GM12878 (cell line): ENCODE measurements around the gene SMARCA4. TPM values are rescaled to one million over a fixed set of nuclear protein-coding genes. Genes with fewer than 3 reads are reported as not detected.

Source experiments
- ATAC-seq: fragments of 200-7000 bp; cut with Tn5 transposase; 3 replicates; pipeline ENCODE4 v1.9.1; 2020; ENCODE audit warnings: mild to moderate bottlenecking, moderate library complexity
- BruUV-seq: library from RNA; stranded (reverse); fragments of 400-500 nt; replicated peaks from 2 replicates; lab custom pipeline; 2021; lab: Mats Ljungman, UMichigan
- CTCF ChIA-PET: fragments of 300-600 bp; sonication (Branson Sonifier 250); formaldehyde crosslinking; extraction: SDS; loops from one replicate; lab custom pipeline; 2021; ENCODE audit warnings: inconsistent platforms; lab: Yijun Ruan, JAX
- POLR2A ChIA-PET: fragments of 350-600 bp; formaldehyde crosslinking; extraction: SDS; loops from one replicate; lab custom pipeline; 2021; ENCODE audit warnings: inconsistent platforms; lab: Charles Lee
- RAD21 ChIA-PET: fragments of 300-600 bp; sonication (Branson Sonifier 250); formaldehyde crosslinking; loops from one replicate; lab custom pipeline; 2023; ENCODE audit warnings: antibody characterized with exemption; ENCODE audit not compliant: unreplicated experiment; lab: Charles Lee
- SMC1A ChIA-PET: fragments of 300-600 bp; sonication (Branson Sonifier 250); formaldehyde crosslinking; loops from one replicate; lab custom pipeline; 2023; ENCODE audit not compliant: unreplicated experiment, uncharacterized antibody; lab: Charles Lee
- DNase-seq: peaks from one replicate; pipeline ENCODE4 v3.0.0-alpha.2; 2011; ENCODE audit warnings: low read depth, low spot score
- FAIRE-seq: peaks from 3 replicates; lab custom pipeline; 2011; peaks lifted over from hg19 to GRCh38; lab: Jason Lieb, UNC
- H2AFZ ChIP-seq: 2 replicates; pipeline ENCODE4 v1.6.0; 2011; ENCODE audit warnings: low read depth, low read length, control low read depth; ENCODE audit not compliant: control insufficient read depth
- H3K27ac ChIP-seq: 2 replicates; pipeline ENCODE4 v1.5.1; 2011; ENCODE audit warnings: control low read depth; ENCODE audit not compliant: control insufficient read depth, insufficient read depth
- H3K27me3 ChIP-seq, 2 experiments: replicated peaks in 1 of 2; 2 replicates each; pipeline versions ENCODE4 v1.6.0 to v1.6.1; 2011; ENCODE audit warnings: low read length in 1 of 2; ENCODE audit not compliant: control insufficient read depth in 2 of 2, insufficient read depth in 2 of 2
- H3K36me3 ChIP-seq, 2 experiments: 2 replicates each; pipeline ENCODE4 v1.5.1; 2011; ENCODE audit warnings: low read length in 1 of 2; ENCODE audit not compliant: control insufficient read depth in 2 of 2, insufficient read depth in 2 of 2
- H3K4me1 ChIP-seq: 2 replicates; pipeline ENCODE4 v1.6.1; 2011; ENCODE audit warnings: mild to moderate bottlenecking, low read length, moderate library complexity, mixed read lengths; ENCODE audit not compliant: control insufficient read depth, insufficient read depth
- H3K4me2 ChIP-seq: 2 replicates; pipeline ENCODE4 v1.6.0; 2011; ENCODE audit warnings: control low read depth; ENCODE audit not compliant: control insufficient read depth, insufficient read depth
- H3K4me3 ChIP-seq: fragments of 200-600 bp; sonication (generic); 2 replicates; pipeline ENCODE4 v1.5.1; 2016
- H3K79me2 ChIP-seq: 2 replicates; pipeline ENCODE4 v1.6.0; 2011; ENCODE audit warnings: low read length; ENCODE audit not compliant: control insufficient read depth, insufficient read depth
- H3K9ac ChIP-seq: 2 replicates; pipeline ENCODE4 v1.8.0; 2011; ENCODE audit warnings: low read length, control low read depth, mixed read lengths; ENCODE audit not compliant: control insufficient read depth, insufficient read depth
- H3K9me3 ChIP-seq: replicated peaks from 3 replicates; pipeline ENCODE4 v1.5.1; 2011; ENCODE audit warnings: mild to moderate bottlenecking, low read length; ENCODE audit not compliant: control insufficient read depth, insufficient read depth
- H4K20me1 ChIP-seq: 2 replicates; pipeline ENCODE4 v1.6.0; 2011; ENCODE audit not compliant: control insufficient read depth, insufficient read depth
- ASH2L ChIP-seq: fragments of 300-600, 200-600 bp; sonication (generic); IDR thresholded peaks from 2 replicates; pipeline ENCODE4 v1.6.1; 2017; ENCODE audit warnings: low read depth, mild to moderate bottlenecking, borderline replicate concordance
- ATF7 ChIP-seq: fragments of 450-650 bp; IDR thresholded peaks from 2 replicates; pipeline ENCODE4 v1.6.1; 2016; ENCODE audit warnings: low read depth, mild to moderate bottlenecking
- CBFB ChIP-seq: IDR thresholded peaks from 2 replicates; pipeline ENCODE4 v1.6.1; 2016; ENCODE audit warnings: antibody characterized with exemption, low read depth
- FOXK2 ChIP-seq: fragments of 450-650 bp; IDR thresholded peaks from 2 replicates; pipeline ENCODE4 v1.6.1; 2017; ENCODE audit warnings: mild to moderate bottlenecking, moderate library complexity
- HDAC2 ChIP-seq: fragments of 200-600 bp; sonication (generic); IDR thresholded peaks from 2 replicates; pipeline ENCODE4 v1.6.1; 2017
- HDGF ChIP-seq: fragments of 450-650 bp; IDR thresholded peaks from 2 replicates; pipeline ENCODE4 v1.6.1; 2016; ENCODE audit warnings: antibody characterized with exemption
- IRF5 ChIP-seq: fragments of 450-650 bp; IDR thresholded peaks from 2 replicates; pipeline ENCODE4 v1.6.1; 2017; ENCODE audit warnings: borderline replicate concordance
- MTA3 ChIP-seq: IDR thresholded peaks from 2 replicates; pipeline ENCODE4 v1.6.1; 2012; ENCODE audit warnings: low read length, inconsistent platforms, borderline replicate concordance
- NR2F1 ChIP-seq: fragments of 450-650 bp; conservative IDR thresholded peaks from 2 replicates; pipeline ENCODE4 v1.6.1; 2017; ENCODE audit warnings: mild to moderate bottlenecking
- POU2F2 ChIP-seq: IDR thresholded peaks from 3 replicates; pipeline ENCODE4 v1.6.1; 2011; ENCODE audit warnings: low read depth, mild to moderate bottlenecking, low read length, borderline replicate concordance
- SMAD1 ChIP-seq: fragments of 450-650 bp; IDR thresholded peaks from 2 replicates; pipeline ENCODE4 v1.6.1; 2018; ENCODE audit warnings: mild to moderate bottlenecking, low read depth; ENCODE audit not compliant: partially characterized antibody
- SPI1 ChIP-seq: IDR thresholded peaks from 2 replicates; pipeline ENCODE4 v1.6.1; 2011; ENCODE audit warnings: low read depth, mild to moderate bottlenecking, low read length, moderate library complexity, borderline replicate concordance; ENCODE audit not compliant: insufficient read depth
- SUPT20H ChIP-seq: IDR thresholded peaks from 2 replicates; pipeline ENCODE4 v1.6.1; 2011; ENCODE audit warnings: low read depth, mild to moderate bottlenecking, low read length, moderate library complexity, borderline replicate concordance; ENCODE audit not compliant: control insufficient read depth
- TAF1 ChIP-seq: IDR thresholded peaks from 2 replicates; pipeline ENCODE4 v1.6.1; 2011; ENCODE audit warnings: mild to moderate bottlenecking, low read depth, low read length, borderline replicate concordance
- ZBTB11 ChIP-seq: fragments of 450-650 bp; formaldehyde crosslinking; IDR thresholded peaks from 2 replicates; pipeline ENCODE4 v1.5.0; 2022; ENCODE audit warnings: mild to moderate bottlenecking, missing genetic modification characterization
- ZNF622 ChIP-seq: fragments of 450-650 bp; IDR thresholded peaks from 2 replicates; pipeline ENCODE4 v1.6.1; 2017; ENCODE audit warnings: mild to moderate bottlenecking, inconsistent platforms
- ZZZ3 ChIP-seq: IDR thresholded peaks from 2 replicates; pipeline ENCODE4 v1.6.1; 2011; ENCODE audit warnings: low read depth; ENCODE audit not compliant: control insufficient read depth, insufficient read length
- WGBS: methylation state at CpG from one replicate; pipeline ENCODE4 v1.1.6; 2016; ENCODE audit warnings: low lambda C conversion rate; ENCODE audit not compliant: insufficient replicate concordance, insufficient coverage; ENCODE audit errors: missing lambda C conversion rate; 5-methylcytosine and 5-hydroxymethylcytosine counted together
- in situ Hi-C: fragments of 300-500 bp; cut with MboI; formaldehyde crosslinking; loops from 9 replicates; pipeline ENCODE4 v1.14.3; 2018; ENCODE audit warnings: mixed read lengths
- intact Hi-C: fragments of 100-400 bp; cut with micrococcal nuclease; formaldehyde crosslinking; loops from one replicate; pipeline ENCODE4 v1.14.2; 2022; ENCODE audit not compliant: unreplicated experiment
- polyA plus RNA-seq, 11 experiments: library from polyadenylated mRNA; depleted of rRNA in 4 of 11; unstranded in 6 of 11; stranded (reverse) in 5 of 11; fragments of >200 nt; fragmentation: Nextera tagmentation in 4 of 11; fragmentation: Illumina TruSeq in 1 of 11; extraction: Ambion mirVana in 4 of 11; extraction: Trizol in 1 of 11; gene quantifications; 1 replicate in 1 of 11; 2 replicates in 10 of 11; pipeline versions ENCODE4 v1.2.1 to v1.2.3, GENCODE V29; 2011 to 2016; ENCODE audit warnings: inconsistent platforms in 2 of 11, missing spikeins in 2 of 11, low read depth in 1 of 11
- total RNA-seq, 4 experiments: library from RNA; depleted of rRNA in 3 of 4; stranded (reverse); fragments of >200 nt in 3 of 4; fragmentation: Illumina TruSeq in 1 of 4; extraction: Trizol in 1 of 4; gene quantifications; 2 replicates each; pipeline versions ENCODE4 v1.2.1 to v1.2.3, GENCODE V29; 2013 to 2021

Gene SMARCA4
- total and polyA plus RNA-seq, 10 of the 15 experiments (the other 5 are each of a cell fraction or from before 2014, with no cell fraction given) = 22.4 to 175 (median 57.4) TPM

GRCh38 chr19:11019824-11020223, 59.0 kb downstream of the SMARCA4 start:
- in situ Hi-C loops (no loop called here), intact Hi-C loops (no loop called here)
- CTCF ChIA-PET = interaction anchor here (3.4 kb wide), 1 partner anchor 78 kb away, joined by 10 read pairs; no protein-coding TSS in a partner anchor
- RAD21 ChIA-PET = interaction anchor here (0.8 to 1.3 kb wide), 2 partner anchors 9 to 78 kb away, joined by 3 to 5 read pairs; no protein-coding TSS in a partner anchor
- DNase-seq = no peak
- no TSS peak for BruUV-seq
- H3K27ac ChIP-seq = no peak overlapping the region
- no peaks in the 10 kb centered on the region for H3K27me3 ChIP-seq
- no peaks in the 10 kb centered on the region for H4K20me1 ChIP-seq
- SMC1A ChIA-PET = interaction anchor here (1.2 kb wide), 1 partner anchor 77 kb away, joined by 3 read pairs; no protein-coding TSS in a partner anchor
- no peak overlapping the region for H2AFZ ChIP-seq
- H3K79me2 ChIP-seq = no peaks in the 10 kb centered on the region
- H3K9me3 ChIP-seq = no peaks in the 10 kb centered on the region
- H3K4me1 ChIP-seq = no peaks in the 10 kb centered on the region
- 99% methylated on average over 8 of the region's 8 CpGs for WGBS
- H3K9ac ChIP-seq = no peak overlapping the region
- FAIRE-seq = no peak
- TF ChIP-seq ZNF622 (no peak), FOXK2 (no peak), HDGF (no peak), MTA3 (no peak), ATF7 (no peak), ZBTB11 (CRISPR knock-in tag) (no peak), SMAD1 (no peak), CBFB (no peak), ZZZ3 (no peak), POU2F2 (no peak), NR2F1 (no peak), SPI1 (no peak), SUPT20H (no peak), TAF1 (no peak), IRF5 (no peak), HDAC2 (no peak), ASH2L (no peak)
- TF ChIP-seq, all 136 proteins: peak for 0
- no peak overlapping the region for H3K4me2 ChIP-seq
- H3K36me3 ChIP-seq = peaks cover 24 to 59% of the 10 kb centered on the region in 2 experiments
- ATAC-seq = no peak
- no peak overlapping the region for H3K4me3 ChIP-seq
- POLR2A ChIA-PET = no interaction called here
